HL-60 (cell line): Measurements from ENCODE around the gene DXO.

Experiments
- DNase-seq, 2 experiments: peaks; one replicate each; pipeline ENCODE4 v3.0.0-alpha.2; 2010 to 2020; ENCODE audit warnings: low read depth in 1 of 2, low spot score in 1 of 2
- H3K27ac ChIP-seq: fragments of 250-450 bp; sonication (Bioruptor Pico); replicated peaks from 2 replicates; pipeline ENCODE4 v1.5.1; 2020; ENCODE audit warnings: mild to moderate bottlenecking, moderate library complexity
- H3K27me3 ChIP-seq: fragments of 250-450 bp; sonication (Bioruptor Pico); 2 replicates; pipeline ENCODE4 v1.5.1; 2021; ENCODE audit warnings: mild to moderate bottlenecking, moderate library complexity; ENCODE audit not compliant: insufficient read depth, poor library complexity, severe bottlenecking
- H3K4me3 ChIP-seq: replicated peaks from 2 replicates; pipeline ENCODE4 v1.5.1; 2011; ENCODE audit warnings: mild to moderate bottlenecking, control low read depth, low read length; ENCODE audit not compliant: insufficient read depth
- CTCF ChIP-seq: IDR thresholded peaks from one replicate; pipeline ENCODE4 v1.5.1; 2011; ENCODE audit warnings: low read length, control low read depth, inconsistent platforms; ENCODE audit not compliant: insufficient read depth
- GABPA ChIP-seq: IDR thresholded peaks from 2 replicates; pipeline ENCODE4 v1.6.1; 2012; ENCODE audit warnings: low read depth
- POLR2AphosphoS5 ChIP-seq: IDR thresholded peaks from 2 replicates; pipeline ENCODE4 v1.6.1; 2012; ENCODE audit warnings: low read depth
- REST ChIP-seq: IDR thresholded peaks from 2 replicates; pipeline ENCODE4 v1.6.1; 2012; ENCODE audit warnings: low read depth; ENCODE audit not compliant: insufficient replicate concordance
- SPI1 ChIP-seq: IDR thresholded peaks from 2 replicates; pipeline ENCODE4 v1.6.1; 2012; ENCODE audit warnings: low read depth, mild to moderate bottlenecking, borderline replicate concordance

DXO gene

GRCh38 chr6:31946370-31946885 is 25.5 kb downstream of the DXO start:
- TF ChIP-seq CTCF (no peak), POLR2AphosphoS5 (no peak), REST (no peak), SPI1 (no peak), GABPA (no peak)
- Histone ChIP-seq H3K27me3 (peaks cover 4% of the 10 kb centered on the region), H3K4me3 (no peak overlapping the region), H3K27ac (no peak overlapping the region)
- DNase-seq, result no peak

DNA sequence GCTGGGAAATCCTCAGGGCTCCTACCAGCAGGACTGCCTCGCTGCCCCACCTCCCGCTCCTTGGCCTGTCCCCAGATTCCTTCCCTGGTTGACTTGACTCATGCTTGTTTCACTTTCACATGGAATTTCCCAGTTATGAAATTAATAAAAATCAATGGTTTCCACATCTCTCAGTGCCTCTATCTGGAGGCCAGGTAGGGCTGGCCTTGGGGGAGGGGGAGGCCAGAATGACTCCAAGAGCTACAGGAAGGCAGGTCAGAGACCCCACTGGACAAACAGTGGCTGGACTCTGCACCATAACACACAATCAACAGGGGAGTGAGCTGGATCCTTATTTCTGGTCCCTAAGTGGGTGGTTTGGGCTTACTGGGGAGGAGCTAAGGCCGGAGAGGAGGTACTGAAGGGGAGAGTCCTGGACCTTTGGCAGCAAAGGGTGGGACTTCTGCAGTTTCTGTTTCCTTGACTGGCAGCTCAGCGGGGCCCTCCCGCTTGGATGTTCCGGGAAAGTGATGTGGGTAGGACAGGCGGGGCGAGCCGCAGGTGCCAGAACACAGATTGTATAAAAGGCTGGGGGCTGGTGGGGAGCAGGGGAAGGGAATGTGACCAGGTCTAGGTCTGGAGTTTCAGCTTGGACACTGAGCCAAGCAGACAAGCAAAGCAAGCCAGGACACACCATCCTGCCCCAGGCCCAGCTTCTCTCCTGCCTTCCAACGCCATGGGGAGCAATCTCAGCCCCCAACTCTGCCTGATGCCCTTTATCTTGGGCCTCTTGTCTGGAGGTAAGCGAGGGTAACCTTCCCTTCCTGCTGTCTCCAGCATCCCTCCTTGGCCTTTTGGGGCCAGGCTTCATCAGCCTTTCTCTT is 26.2 kb downstream of the DXO start, which contains the start of gene CFB:
CFB (plus strand) TSS at position 589 of the 863 bp plus-strand sequence; CDS start at position 716, 127 bp downstream.
- Histone ChIP-seq H3K4me3 (no peak within 1 kb of the TSS), H3K27ac (no peak within 1 kb of the TSS), H3K27me3 (peaks cover 4% of the 10 kb centered on the region)
- TF ChIP-seq CTCF (no peak), GABPA (no peak)
- DNase-seq, result no peak

- TF ChIP-seq REST (no peak), GABPA (no peak), POLR2AphosphoS5 (no peak), CTCF (no peak), SPI1 (no peak)
- Histone ChIP-seq H3K4me3 (no peak overlapping the region), H3K27ac (no peak overlapping the region), H3K27me3 (peaks cover 4% of the 10 kb centered on the region)
- no peak for DNase-seq
Measured at GRCh38 chr6:31945154-31945506, 26.8 kb downstream of the DXO start.
